Chondrocyte (in vitro differentiated cells): ENCODE measurements around the gene ELP5. TPM values are rescaled to one million over a fixed set of nuclear protein-coding genes. Genes with fewer than 3 reads are reported as not detected.

Source experiments
- DNase-seq: peaks from one replicate; pipeline ENCODE4 v3.0.0; 2021; ENCODE audit warnings: mixed read lengths, low spot score
- H3K27ac Mint-ChIP-seq: one replicate; pipeline ENCODE4 v1.8.0; 2021; ENCODE audit warnings: mild to moderate bottlenecking, moderate library complexity, mixed read lengths; ENCODE audit not compliant: unreplicated experiment
- H3K27me3 Mint-ChIP-seq: 2 replicates; pipeline ENCODE4 v1.8.0; 2021; ENCODE audit warnings: low read depth, mixed read lengths
- H3K36me3 Mint-ChIP-seq: 2 replicates; pipeline ENCODE4 v1.8.0; 2021; ENCODE audit warnings: low read depth, mixed read lengths
- H3K4me1 Mint-ChIP-seq: 2 replicates; pipeline ENCODE4 v1.8.0; 2021; ENCODE audit warnings: low read depth, mild to moderate bottlenecking, mixed read lengths
- H3K4me3 Mint-ChIP-seq: one replicate; pipeline ENCODE4 v1.8.0; 2021; ENCODE audit warnings: mild to moderate bottlenecking, moderate library complexity, mixed read lengths; ENCODE audit not compliant: unreplicated experiment
- H3K9me3 Mint-ChIP-seq: 2 replicates; pipeline ENCODE4 v1.8.0; 2021; ENCODE audit warnings: low read depth, mixed read lengths
- total RNA-seq: library from RNA; stranded (reverse); gene quantifications from 3 replicates; pipeline ENCODE4 v1.2.1, GENCODE V29; 2021
- TF ChIP-seq, protein P1 (sequence below): fragments of 200-600 bp; sonication (generic); IDR thresholded peaks from 2 replicates; pipeline ENCODE4 v1.5.0; 2021; ENCODE audit warnings: antibody characterized with exemption, mild to moderate bottlenecking, moderate library complexity

Gene ELP5
- total RNA-seq, 1 donor from 2014 or later, result 24.9 TPM

DNA sequence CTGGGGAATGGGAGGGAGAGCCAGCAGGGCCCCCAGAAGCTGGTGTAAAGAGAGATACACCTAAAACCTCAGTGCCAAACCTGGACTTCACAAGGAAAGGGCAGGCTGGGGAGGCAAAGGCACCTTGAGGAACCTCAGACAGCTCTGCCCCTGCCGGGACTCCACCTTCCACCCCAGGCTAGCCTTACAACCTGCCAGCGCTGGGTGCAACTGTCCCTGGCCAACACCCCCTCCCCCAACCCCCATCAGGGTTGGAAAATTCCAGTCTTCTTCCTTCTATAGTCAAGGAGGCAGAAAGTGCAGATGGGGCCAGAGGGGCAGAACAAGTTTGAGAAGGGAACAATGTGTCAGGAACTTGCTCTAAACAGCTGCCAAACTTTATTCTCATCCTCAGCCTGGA lies 40.2 kb downstream of the ELP5 start:
- Mint-ChIP-seq H3K27me3 (peaks cover 35% of the 10 kb centered on the region), H3K9me3 (no peaks in the 10 kb centered on the region), H3K36me3 (no peaks in the 10 kb centered on the region), H3K4me3 (no peak overlapping the region), H3K4me1 (peaks cover 22% of the 10 kb centered on the region), H3K27ac (no peak overlapping the region)
- TF ChIP-seq, protein P1, sequence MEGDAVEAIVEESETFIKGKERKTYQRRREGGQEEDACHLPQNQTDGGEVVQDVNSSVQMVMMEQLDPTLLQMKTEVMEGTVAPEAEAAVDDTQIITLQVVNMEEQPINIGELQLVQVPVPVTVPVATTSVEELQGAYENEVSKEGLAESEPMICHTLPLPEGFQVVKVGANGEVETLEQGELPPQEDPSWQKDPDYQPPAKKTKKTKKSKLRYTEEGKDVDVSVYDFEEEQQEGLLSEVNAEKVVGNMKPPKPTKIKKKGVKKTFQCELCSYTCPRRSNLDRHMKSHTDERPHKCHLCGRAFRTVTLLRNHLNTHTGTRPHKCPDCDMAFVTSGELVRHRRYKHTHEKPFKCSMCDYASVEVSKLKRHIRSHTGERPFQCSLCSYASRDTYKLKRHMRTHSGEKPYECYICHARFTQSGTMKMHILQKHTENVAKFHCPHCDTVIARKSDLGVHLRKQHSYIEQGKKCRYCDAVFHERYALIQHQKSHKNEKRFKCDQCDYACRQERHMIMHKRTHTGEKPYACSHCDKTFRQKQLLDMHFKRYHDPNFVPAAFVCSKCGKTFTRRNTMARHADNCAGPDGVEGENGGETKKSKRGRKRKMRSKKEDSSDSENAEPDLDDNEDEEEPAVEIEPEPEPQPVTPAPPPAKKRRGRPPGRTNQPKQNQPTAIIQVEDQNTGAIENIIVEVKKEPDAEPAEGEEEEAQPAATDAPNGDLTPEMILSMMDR, result no peak
- DNase-seq, result no peak

DNA sequence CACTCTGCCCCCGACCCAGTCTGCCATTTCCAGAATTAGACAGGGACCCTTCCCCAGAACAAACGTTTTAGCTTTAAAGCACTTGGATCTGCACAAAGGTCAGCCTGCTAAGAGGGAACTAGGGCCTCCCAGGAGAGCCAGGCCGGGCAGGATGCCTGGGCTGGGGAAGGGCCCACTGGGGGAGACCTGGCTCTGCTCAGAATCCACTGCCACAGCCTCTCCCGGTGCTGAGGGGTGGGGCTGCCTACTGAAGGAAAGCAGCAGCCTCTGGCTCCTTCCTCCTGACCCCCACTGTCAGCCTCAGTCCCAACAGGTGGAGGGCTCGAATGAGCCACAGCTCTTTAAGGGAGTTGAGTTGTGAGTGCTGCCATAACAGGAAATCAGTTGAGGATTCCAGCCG lies 40.7 kb downstream of the ELP5 start:
- peaks cover 30% of the 10 kb centered on the region for H3K27me3 Mint-ChIP-seq
- DNase-seq, result no peak
- TF ChIP-seq, protein P1, result no peak
- no peak overlapping the region for H3K4me3 Mint-ChIP-seq
- H3K27ac Mint-ChIP-seq, result no peak overlapping the region
- H3K9me3 Mint-ChIP-seq, result no peaks in the 10 kb centered on the region
- peaks cover 22% of the 10 kb centered on the region for H3K4me1 Mint-ChIP-seq
- H3K36me3 Mint-ChIP-seq, result no peaks in the 10 kb centered on the region

DNA sequence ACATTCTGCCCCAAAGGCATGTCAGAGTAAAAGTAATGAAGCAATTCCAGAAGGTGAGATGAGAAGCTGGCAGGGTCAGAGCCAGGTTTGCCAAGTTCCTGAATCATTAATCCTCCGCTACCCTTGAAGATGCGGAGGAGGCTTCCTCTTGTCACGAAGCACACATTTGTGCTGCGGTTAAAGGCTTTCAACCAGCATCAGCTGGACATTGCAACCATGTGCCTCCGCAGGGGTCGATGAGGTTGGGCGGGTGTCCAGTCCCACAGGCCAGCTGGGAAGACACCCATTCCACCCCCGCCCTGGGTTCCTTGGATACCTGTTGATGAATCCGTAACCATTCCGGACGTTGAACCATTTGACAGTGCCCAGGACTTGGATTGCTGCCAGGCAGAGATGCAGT lies 41.1 kb downstream of the ELP5 start:
- peaks cover 22% of the 10 kb centered on the region for H3K4me1 Mint-ChIP-seq
- H3K27ac Mint-ChIP-seq, result no peak overlapping the region
- no peaks in the 10 kb centered on the region for H3K36me3 Mint-ChIP-seq
- no peak for DNase-seq
- H3K4me3 Mint-ChIP-seq, result no peak overlapping the region
- peaks cover 26% of the 10 kb centered on the region for H3K27me3 Mint-ChIP-seq
- TF ChIP-seq, protein P1, result no peak
- H3K9me3 Mint-ChIP-seq, result no peaks in the 10 kb centered on the region

GRCh38 chr17:7293816-7294613 lies 42.0 kb downstream of the ELP5 start:
- peaks cover 23% of the 10 kb centered on the region for H3K27me3 Mint-ChIP-seq
- TF ChIP-seq, protein P1, result no peak
- H3K4me3 Mint-ChIP-seq, result peak overlapping the region; percentile 16
- DNase-seq, result no peak
- no peaks in the 10 kb centered on the region for H3K36me3 Mint-ChIP-seq
- H3K9me3 Mint-ChIP-seq, result no peaks in the 10 kb centered on the region
- no peak overlapping the region for H3K27ac Mint-ChIP-seq
- H3K4me1 Mint-ChIP-seq, result peaks cover 22% of the 10 kb centered on the region

- H3K27me3 Mint-ChIP-seq, result peaks cover 23% of the 10 kb centered on the region
- H3K9me3 Mint-ChIP-seq, result no peaks in the 10 kb centered on the region
- no peak within 1 kb of the TSS for H3K27ac Mint-ChIP-seq
- TF ChIP-seq, protein P1, result no peak
- no peak for DNase-seq
- H3K4me1 Mint-ChIP-seq, result peaks cover 22% of the 10 kb centered on the region
- H3K36me3 Mint-ChIP-seq, result no peaks in the 10 kb centered on the region
- H3K4me3 Mint-ChIP-seq, result peak within 1 kb of the TSS; percentile 55
Observed at GRCh38 chr17:7294614-7295153, 42.7 kb downstream of the ELP5 start, which contains the start of gene YBX2. Gene YBX2 (minus strand): TSS chr17:7294639. CDS start chr17:7294500, 139 bp downstream.
